H54 (cell line): Measurements from ENCODE around the gene CFAP61.

Source experiments
- DNase-seq: peaks from one replicate; pipeline ENCODE4 v3.0.0; 2011; ENCODE audit warnings: low spot score, mixed read lengths; ENCODE audit not compliant: insufficient read length
- FAIRE-seq: peaks from 3 replicates; lab custom pipeline; 2011; peaks lifted over from hg19 to GRCh38; lab: Jason Lieb, UNC
- POLR2A ChIP-seq: IDR thresholded peaks from 2 replicates; pipeline ENCODE4 v1.6.1; 2011; ENCODE audit warnings: low read depth, mild to moderate bottlenecking, low read length

Gene CFAP61

DNA sequence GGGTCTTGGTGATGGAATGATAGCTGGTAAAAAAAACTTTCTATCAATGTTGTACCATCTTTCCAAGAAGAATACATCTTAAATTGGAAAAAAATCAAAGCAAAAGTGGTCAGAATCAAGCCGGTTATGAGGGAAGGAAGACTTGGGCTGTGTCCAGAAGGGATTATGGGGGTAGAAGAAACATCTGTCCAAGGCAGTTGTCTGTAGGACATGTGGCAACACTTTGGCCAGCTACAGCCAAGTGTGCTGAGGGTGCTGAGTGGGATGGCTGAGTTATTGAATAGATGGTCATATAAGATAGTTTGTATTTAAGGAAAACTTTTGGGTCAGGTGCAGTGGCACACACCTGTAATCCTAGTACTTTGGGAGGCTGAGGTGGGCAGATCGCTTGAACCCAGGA lies 354.0 kb downstream of the CFAP61 start:
- FAIRE-seq, result no peak
- no peak for DNase-seq
- TF ChIP-seq POLR2A, result no peak

DNA sequence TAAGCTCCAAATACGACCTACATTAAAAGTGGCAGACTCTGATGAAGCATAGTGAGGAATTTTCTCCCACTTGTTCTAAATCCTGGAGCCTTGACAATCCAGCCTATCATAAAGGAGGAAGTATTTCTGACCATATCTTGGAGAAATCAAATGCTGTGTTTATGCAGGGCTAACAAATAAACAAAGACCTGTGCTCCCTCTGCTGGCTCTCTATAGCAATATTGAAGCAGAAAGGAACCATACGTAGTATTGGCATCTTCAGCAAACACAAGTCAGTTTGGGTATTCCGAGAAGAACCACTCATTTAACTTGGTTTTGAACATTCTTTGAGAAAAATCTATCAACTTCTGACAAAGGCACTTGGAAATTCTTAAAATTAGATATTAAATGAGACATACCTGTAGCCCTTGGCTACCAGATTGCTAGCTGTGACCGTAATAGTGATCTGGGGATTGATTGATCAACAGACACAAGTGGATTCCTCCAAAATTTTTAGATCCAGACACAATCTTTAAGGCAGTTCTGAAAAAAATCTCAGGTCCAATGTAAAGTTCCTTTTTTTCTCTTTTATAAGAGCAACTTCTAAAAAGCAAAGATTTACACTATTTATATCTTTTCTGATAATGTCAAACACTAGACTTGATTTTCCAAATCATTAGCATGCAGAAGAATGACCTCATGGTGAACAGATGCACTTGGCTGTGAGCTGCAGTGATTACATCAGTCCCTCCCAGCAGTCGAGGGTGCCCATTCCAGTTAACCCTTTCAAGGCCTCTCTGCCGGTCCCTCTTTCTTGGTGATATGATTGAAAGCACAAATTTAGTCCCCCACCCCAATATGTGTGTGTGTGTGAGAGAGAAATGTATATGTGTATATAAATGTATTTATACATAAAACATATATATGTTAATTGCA lies 355.8 kb downstream of the CFAP61 start:
- DNase-seq, result no peak
- no peak for FAIRE-seq
- TF ChIP-seq POLR2A, result no peak

DNA sequence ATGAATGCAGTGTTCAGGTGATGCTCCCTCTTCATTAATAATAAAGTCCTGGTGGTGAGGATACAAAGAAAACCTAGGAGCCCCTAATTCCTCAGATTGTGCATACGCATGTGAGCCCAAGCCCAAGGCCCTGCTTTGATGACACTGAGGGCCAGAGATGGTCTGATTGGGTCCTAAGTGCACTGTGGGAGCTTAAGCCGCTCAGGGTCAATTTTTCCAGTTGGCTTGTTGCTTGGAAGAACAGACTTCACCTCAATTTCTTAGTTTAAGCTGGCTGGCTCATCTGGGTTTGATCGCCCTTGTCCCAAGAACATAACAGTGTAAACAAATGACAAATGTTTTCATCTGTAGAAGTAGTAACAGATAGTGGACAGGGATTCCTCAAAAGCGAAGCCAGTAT lies 357.0 kb downstream of the CFAP61 start:
- FAIRE-seq (no peak), DNase-seq (no peak)
- TF ChIP-seq POLR2A, result no peak
